HCT116 (cell line): ENCODE data around the gene CUL9. TPM values are rescaled to one million over a fixed set of nuclear protein-coding genes. Genes with fewer than 3 reads are reported as not detected.

Experiments used
- ATAC-seq: fragments of 200-7000 bp; cut with Tn5 transposase; 2 replicates; pipeline ENCODE4 v1.9.1; 2020; ENCODE audit warnings: mild to moderate bottlenecking, moderate library complexity
- BruUV-seq: library from RNA; stranded (reverse); fragments of 400-500 nt; replicated peaks from 2 replicates; lab custom pipeline; 2021; lab: Mats Ljungman, UMichigan
- CTCF ChIA-PET: fragments of 300-600 bp; sonication (Branson Sonifier 250); formaldehyde crosslinking; loops from one replicate; lab custom pipeline; 2021; ENCODE audit warnings: antibody characterized with exemption; lab: Charles Lee
- POLR2A ChIA-PET: fragments of 300-600, 350-600 bp; sonication (Branson Sonifier 250); formaldehyde crosslinking; loops from one replicate; lab custom pipeline; 2021; ENCODE audit warnings: antibody characterized with exemption; lab: Charles Lee
- RAD21 ChIA-PET, 2 experiments: fragments of 300-600 bp; sonication (Branson Sonifier 250); formaldehyde crosslinking; loops; one replicate each; lab custom pipeline; 2023; ENCODE audit warnings: low total read pairs in 2 of 2; ENCODE audit not compliant: uncharacterized antibody in 2 of 2, unreplicated experiment in 2 of 2, low non-redundant PET in 1 of 2; lab: Charles Lee
- DNase-seq: peaks from one replicate; pipeline ENCODE4 v3.0.0-alpha.2; 2010; ENCODE audit warnings: low read depth, low spot score
- H2AFZ ChIP-seq: fragments of 200-600 bp; shearing (Covaris generic), sonication (generic); 2 replicates; pipeline ENCODE4 v1.6.1; 2017; ENCODE audit warnings: low read depth, mixed run types, mixed read lengths, antibody characterized with exemption, low read length; ENCODE audit not compliant: poor library complexity, severe bottlenecking
- H3K27ac ChIP-seq: 2 replicates; pipeline ENCODE4 v1.5.1; 2012; ENCODE audit warnings: low read depth, low read length
- H3K27me3 ChIP-seq: fragments of 200-600 bp; sonication (generic); 2 replicates; pipeline ENCODE4 v1.6.1; 2016; ENCODE audit warnings: mixed run types, low read length, mixed read lengths; ENCODE audit not compliant: insufficient read depth
- H3K36me3 ChIP-seq, 2 experiments: fragments of 200-500 bp in 1 of 2; fragments of 200-600 bp in 1 of 2; sonication (Bioruptor generic) in 1 of 2; sonication (generic) in 1 of 2; 2 replicates each; pipeline versions ENCODE4 v1.5.1 to v1.6.1; 2014 to 2016; ENCODE audit warnings: low read length in 2 of 2, inconsistent platforms in 1 of 2, mixed read lengths in 1 of 2, mixed run types in 1 of 2; ENCODE audit not compliant: insufficient read depth in 2 of 2, control insufficient read depth in 1 of 2
- H3K4me1 ChIP-seq, 2 experiments: fragments of 200-600 bp in 1 of 2; sonication (generic) in 1 of 2; 2 replicates each; pipeline versions ENCODE4 v1.5.1 to v1.6.1; 2012 to 2017; ENCODE audit warnings: low read length in 2 of 2, inconsistent platforms in 1 of 2, mild to moderate bottlenecking in 1 of 2, mixed read lengths in 1 of 2, mixed run types in 1 of 2, moderate library complexity in 1 of 2; ENCODE audit not compliant: insufficient read depth in 2 of 2, control insufficient read depth in 1 of 2
- H3K4me2 ChIP-seq: fragments of 200-600 bp; sonication (generic); 2 replicates; pipeline ENCODE4 v1.6.1; 2017; ENCODE audit warnings: mixed run types, low read length, mixed read lengths
- H3K4me3 ChIP-seq, 2 experiments: fragments of 200-600 bp in 1 of 2; sonication (generic) in 1 of 2; replicated peaks in 1 of 2; 2 replicates each; pipeline ENCODE4 v1.5.1; 2011 to 2016; ENCODE audit warnings: low read length in 2 of 2, control low read depth in 1 of 2, low read depth in 1 of 2, mild to moderate bottlenecking in 1 of 2, mixed read lengths in 1 of 2, mixed run types in 1 of 2
- H3K79me2 ChIP-seq: fragments of 200-600 bp; sonication (generic); 2 replicates; pipeline ENCODE4 v1.6.1; 2017; ENCODE audit warnings: mild to moderate bottlenecking, mixed run types, low read length, moderate library complexity, mixed read lengths; ENCODE audit not compliant: insufficient read depth
- H3K9ac ChIP-seq: fragments of 200-600 bp; sonication (generic); 2 replicates; pipeline ENCODE4 v1.6.1; 2016; ENCODE audit warnings: low read length, mixed read lengths
- H3K9me2 ChIP-seq: fragments of 200-600 bp; sonication (generic), shearing (Covaris generic); 2 replicates; pipeline ENCODE4 v1.6.1; 2017; ENCODE audit warnings: mixed run types, mild to moderate bottlenecking, moderate library complexity; ENCODE audit not compliant: insufficient read depth
- H3K9me3 ChIP-seq, 2 experiments: fragments of 200-500 bp in 1 of 2; fragments of 200-600 bp in 1 of 2; sonication (Bioruptor generic) in 1 of 2; sonication (generic) in 1 of 2; 2 replicates each; pipeline ENCODE4 v1.6.1; 2014 to 2017; ENCODE audit warnings: low read length in 2 of 2, mixed read lengths in 2 of 2, inconsistent platforms in 1 of 2, low read depth in 1 of 2, mild to moderate bottlenecking in 1 of 2, mixed run types in 1 of 2, moderate library complexity in 1 of 2; ENCODE audit not compliant: control insufficient read depth in 1 of 2, insufficient read depth in 1 of 2
- H4K20me1 ChIP-seq: fragments of 200-600 bp; sonication (generic), shearing (Covaris generic); 2 replicates; pipeline ENCODE4 v1.6.1; 2017; ENCODE audit warnings: mixed run types, mild to moderate bottlenecking, moderate library complexity; ENCODE audit not compliant: insufficient read depth
- CBX3 ChIP-seq: IDR thresholded peaks from 2 replicates; pipeline ENCODE4 v1.6.1; 2012; ENCODE audit warnings: low read depth
- CEBPB ChIP-seq: IDR thresholded peaks from 2 replicates; pipeline ENCODE4 v1.6.1; 2012; ENCODE audit warnings: low read depth
- EGR1 ChIP-seq: IDR thresholded peaks from 2 replicates; pipeline ENCODE4 v1.6.1; 2012; ENCODE audit warnings: low read depth
- ELF1 ChIP-seq: IDR thresholded peaks from 2 replicates; pipeline ENCODE4 v1.6.1; 2012; ENCODE audit warnings: low read depth, borderline replicate concordance
- EZH2 ChIP-seq: fragments of 200-600 bp; sonication (generic); IDR thresholded peaks from 2 replicates; pipeline ENCODE4 v1.6.1; 2017; ENCODE audit warnings: antibody characterized with exemption, mixed run types
- JUND ChIP-seq: IDR thresholded peaks from 2 replicates; pipeline ENCODE4 v1.6.1; 2012
- POLR2A ChIP-seq: IDR thresholded peaks from 2 replicates; pipeline ENCODE4 v1.7.0; 2011; ENCODE audit warnings: borderline replicate concordance; ENCODE audit not compliant: insufficient read depth, insufficient read length; ENCODE audit errors: extremely low read depth
- POLR2AphosphoS5 ChIP-seq: IDR thresholded peaks from 2 replicates; pipeline ENCODE4 v1.6.1; 2011; ENCODE audit warnings: mild to moderate bottlenecking, low read depth, low read length, moderate library complexity
- RAD21 ChIP-seq: IDR thresholded peaks from 2 replicates; pipeline ENCODE4 v1.6.1; 2012; ENCODE audit warnings: low read depth, mild to moderate bottlenecking
- REST ChIP-seq: IDR thresholded peaks from 2 replicates; pipeline ENCODE4 v1.6.1; 2012; ENCODE audit warnings: low read depth
- SIN3A ChIP-seq: IDR thresholded peaks from 2 replicates; pipeline ENCODE4 v1.6.1; 2012; ENCODE audit warnings: low read depth
- SP1 ChIP-seq: IDR thresholded peaks from 2 replicates; pipeline ENCODE4 v1.6.1; 2012; ENCODE audit warnings: low read depth
- TCF7L2 ChIP-seq: IDR thresholded peaks from 2 replicates; pipeline ENCODE4 v1.7.0; 2011; ENCODE audit warnings: borderline replicate concordance, inconsistent platforms; ENCODE audit not compliant: insufficient read depth, insufficient read length; ENCODE audit errors: extremely low read depth
- YY1 ChIP-seq: IDR thresholded peaks from 2 replicates; pipeline ENCODE4 v1.6.1; 2011; ENCODE audit warnings: low read length, low read depth, moderate library complexity, mild to moderate bottlenecking; ENCODE audit not compliant: insufficient replicate concordance; ENCODE audit errors: extremely low read depth
- ZBTB33 ChIP-seq: IDR thresholded peaks from 2 replicates; pipeline ENCODE4 v1.6.1; 2011; ENCODE audit warnings: mild to moderate bottlenecking, low read length, moderate library complexity; ENCODE audit not compliant: insufficient replicate concordance; ENCODE audit errors: extremely low read depth
- ZFX ChIP-seq: fragments of 450-650 bp; IDR thresholded peaks from 2 replicates; pipeline ENCODE4 v1.6.1; 2017
- ZNF274 ChIP-seq: fragments of 200-500 bp; sonication (Bioruptor generic); IDR thresholded peaks from 2 replicates; pipeline ENCODE4 v1.6.1; 2014; ENCODE audit warnings: mild to moderate bottlenecking, low read depth, low read length, inconsistent platforms
- intact Hi-C: fragments of 100-400 bp; cut with micrococcal nuclease; formaldehyde crosslinking; loops from 2 replicates; pipeline ENCODE4 v1.10.0; 2022
- total RNA-seq: library from RNA; stranded (reverse); gene quantifications from one replicate; pipeline ENCODE4 v1.2.1, GENCODE V29; 2021; ENCODE audit not compliant: unreplicated experiment
- TF ChIP-seq, protein P1 (sequence below): IDR thresholded peaks from 2 replicates; pipeline ENCODE4 v1.6.1; 2012
- TF ChIP-seq, protein P2 (sequence below): IDR thresholded peaks from 2 replicates; pipeline ENCODE4 v1.6.1; 2012

The CUL9 gene
- total RNA-seq, 1 experiment from 2014 or later, result 36.5 TPM

DNA sequence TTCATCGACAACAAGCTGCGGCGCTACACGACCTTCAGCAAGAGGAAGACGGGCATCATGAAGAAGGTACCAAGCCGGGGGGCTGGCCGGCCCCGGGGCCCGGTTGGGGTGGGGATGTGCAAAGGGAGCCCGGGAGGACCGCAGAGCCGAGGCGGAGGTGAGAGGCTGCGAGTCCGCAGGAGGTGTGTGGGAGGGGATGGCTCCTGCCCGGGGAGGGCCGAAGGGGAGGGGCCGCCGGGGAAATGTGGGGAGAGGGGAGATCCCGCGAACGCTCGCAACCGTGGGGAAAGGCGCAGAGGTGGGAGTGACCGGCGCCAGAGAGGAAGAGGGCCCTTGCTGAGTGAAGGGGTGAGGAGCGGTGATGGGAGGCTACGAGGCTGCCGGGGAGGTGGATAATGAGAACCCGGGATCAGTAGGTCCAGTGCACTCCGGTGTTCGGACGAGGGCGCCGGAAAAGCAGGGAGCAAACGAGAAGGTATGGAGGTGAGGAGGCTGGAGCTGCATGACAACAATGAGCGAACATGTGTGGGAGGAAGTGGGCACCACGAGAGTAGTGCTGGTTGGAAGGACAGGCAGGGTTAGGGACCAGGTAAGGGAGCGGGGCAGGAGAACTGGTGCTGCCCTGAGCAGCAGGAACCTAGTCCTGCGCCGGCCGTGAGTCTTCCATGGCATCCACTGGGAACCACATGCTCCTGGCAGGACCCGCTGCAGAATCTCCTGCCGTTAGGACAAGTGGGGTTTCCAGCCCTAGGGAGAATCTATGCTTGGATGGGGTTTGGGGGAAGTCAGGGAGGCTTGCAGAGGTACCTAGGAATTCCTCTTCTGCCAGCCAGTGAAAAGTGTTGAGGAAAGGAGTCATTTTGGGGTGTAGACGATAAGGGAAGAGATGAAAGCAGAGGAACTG is 9.6 kb upstream of the CUL9 start:
- no peaks in the 10 kb centered on the region for H3K9me3 ChIP-seq
- H3K9me2 ChIP-seq, result no peaks in the 10 kb centered on the region
- peaks cover 42% of the 10 kb centered on the region for H3K79me2 ChIP-seq
- RAD21 ChIA-PET, result no interaction called here
- ATAC-seq, result no peak
- H3K27me3 ChIP-seq, result no peaks in the 10 kb centered on the region
- BruUV-seq, result no TSS peak
- H3K36me3 ChIP-seq, result peaks cover 15 to 22% of the 10 kb centered on the region in 2 experiments
- H3K27ac ChIP-seq, result peak overlapping the region; percentile 87
- H3K4me3 ChIP-seq, result peak overlapping the region; percentile 83 to 84
- no peak for DNase-seq
- intact Hi-C loops, result loop anchor here (5.0 kb wide), 2 partner anchors 115 to 345 kb away; partner anchors contain the start of genes KLC4, MRPL2, POLR1C and YIPF3
- TF ChIP-seq YY1, result no peak
- TF ChIP-seq POLR2A, result no peak
- TF ChIP-seq POLR2AphosphoS5, result no peak
- TF ChIP-seq EGR1, result no peak
- no peak for TF ChIP-seq CEBPB
- TF ChIP-seq EZH2, result no peak
- TF ChIP-seq, protein P1, sequence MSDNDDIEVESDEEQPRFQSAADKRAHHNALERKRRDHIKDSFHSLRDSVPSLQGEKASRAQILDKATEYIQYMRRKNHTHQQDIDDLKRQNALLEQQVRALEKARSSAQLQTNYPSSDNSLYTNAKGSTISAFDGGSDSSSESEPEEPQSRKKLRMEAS, result no peak
- no peak for TF ChIP-seq CBX3
- no peak for TF ChIP-seq SP1
- TF ChIP-seq SIN3A, result no peak
- TF ChIP-seq ZNF274, result no peak
- no peak for TF ChIP-seq ZBTB33
- TF ChIP-seq ZFX, result no peak
- TF ChIP-seq ELF1, result no peak
- TF ChIP-seq REST, result no peak
- TF ChIP-seq TCF7L2, result no peak
- no peak for TF ChIP-seq JUND
- TF ChIP-seq, protein P2, sequence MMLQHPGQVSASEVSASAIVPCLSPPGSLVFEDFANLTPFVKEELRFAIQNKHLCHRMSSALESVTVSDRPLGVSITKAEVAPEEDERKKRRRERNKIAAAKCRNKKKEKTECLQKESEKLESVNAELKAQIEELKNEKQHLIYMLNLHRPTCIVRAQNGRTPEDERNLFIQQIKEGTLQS, result no peak
- no peak for TF ChIP-seq RAD21
- TF ChIP-seq, all 23 proteins: peak for 0
- Histone ChIP-seq H3K4me1 (peaks cover 28 to 37% of the 10 kb centered on the region in 2 experiments), H2AFZ (no peak overlapping the region), H3K4me2 (peak overlapping the region; percentile 81), H3K9ac (peak overlapping the region; percentile 87), H4K20me1 (no peaks in the 10 kb centered on the region)
- ChIA-PET CTCF (interaction anchor here (0.8 kb wide), 2 partner anchors 10 to 158 kb away, joined by 3 read pairs; partner anchors contain the start of genes CUL9 and KLHDC3), POLR2A (interaction anchor here (0.5 kb wide), 1 partner anchor 299 kb away, joined by 8 read pairs; no protein-coding TSS in a partner anchor)
